ENCODE results near the gene CPN1. TPM values are rescaled to one million over a fixed set of nuclear protein-coding genes. Genes with fewer than 3 reads are reported as not detected.

CPN1 gene
- total RNA-seq, 1 donor from 2014 or later, result not detected

DNA sequence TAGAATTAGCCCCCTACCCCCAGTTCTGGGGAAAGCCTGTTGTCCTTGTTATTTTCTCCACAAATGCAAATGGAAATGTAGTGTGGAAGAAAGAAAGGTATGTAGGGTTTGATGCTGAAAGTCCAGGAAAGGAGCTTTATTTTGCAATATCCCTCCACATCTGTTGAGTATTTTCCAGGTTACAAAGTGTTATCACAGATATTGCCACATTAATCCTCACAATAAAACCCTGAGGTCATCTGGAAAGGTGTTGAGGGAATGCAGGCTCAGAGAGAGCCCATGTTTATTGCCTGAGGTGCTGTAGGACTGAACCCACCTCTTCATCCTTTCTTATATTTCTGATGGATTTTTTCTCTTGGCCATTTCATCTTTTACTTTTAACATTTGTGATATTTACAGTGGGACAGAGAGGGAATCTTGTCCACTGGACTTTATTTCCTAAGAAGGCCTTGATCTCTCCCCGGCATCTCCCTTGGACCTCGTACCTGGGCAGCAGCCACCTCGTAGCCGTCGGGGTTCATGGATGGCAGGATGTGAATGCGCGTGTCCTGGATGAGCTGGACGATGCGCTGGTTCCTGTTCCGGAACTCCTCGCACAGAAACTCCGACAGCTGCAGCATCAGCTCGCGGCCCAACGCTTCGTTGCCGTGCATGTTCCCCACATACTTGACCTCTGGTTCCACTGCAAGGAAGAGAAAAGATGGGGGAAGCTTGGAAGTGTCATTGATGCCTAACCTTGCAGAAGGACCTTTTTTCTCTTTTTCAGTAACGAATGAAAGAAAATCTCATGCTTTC, 6.0 kb downstream of the CPN1 start:
- TF ChIP-seq, protein P1, sequence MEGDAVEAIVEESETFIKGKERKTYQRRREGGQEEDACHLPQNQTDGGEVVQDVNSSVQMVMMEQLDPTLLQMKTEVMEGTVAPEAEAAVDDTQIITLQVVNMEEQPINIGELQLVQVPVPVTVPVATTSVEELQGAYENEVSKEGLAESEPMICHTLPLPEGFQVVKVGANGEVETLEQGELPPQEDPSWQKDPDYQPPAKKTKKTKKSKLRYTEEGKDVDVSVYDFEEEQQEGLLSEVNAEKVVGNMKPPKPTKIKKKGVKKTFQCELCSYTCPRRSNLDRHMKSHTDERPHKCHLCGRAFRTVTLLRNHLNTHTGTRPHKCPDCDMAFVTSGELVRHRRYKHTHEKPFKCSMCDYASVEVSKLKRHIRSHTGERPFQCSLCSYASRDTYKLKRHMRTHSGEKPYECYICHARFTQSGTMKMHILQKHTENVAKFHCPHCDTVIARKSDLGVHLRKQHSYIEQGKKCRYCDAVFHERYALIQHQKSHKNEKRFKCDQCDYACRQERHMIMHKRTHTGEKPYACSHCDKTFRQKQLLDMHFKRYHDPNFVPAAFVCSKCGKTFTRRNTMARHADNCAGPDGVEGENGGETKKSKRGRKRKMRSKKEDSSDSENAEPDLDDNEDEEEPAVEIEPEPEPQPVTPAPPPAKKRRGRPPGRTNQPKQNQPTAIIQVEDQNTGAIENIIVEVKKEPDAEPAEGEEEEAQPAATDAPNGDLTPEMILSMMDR (conservative IDR thresholded peaks at IDR 0.05), result no peak
- no peak overlapping the region for H3K27ac Mint-ChIP-seq
- DNase-seq (ENCODE audit: extremely low spot score, unreplicated experiment), result no peak
- no peak overlapping the region for H3K4me3 Mint-ChIP-seq
- H3K36me3 Mint-ChIP-seq, result no peaks in the 10 kb centered on the region
- no peaks in the 10 kb centered on the region for H3K4me1 Mint-ChIP-seq (ENCODE audit: unreplicated experiment)
- H3K9me3 Mint-ChIP-seq, result no peaks in the 10 kb centered on the region
- H3K27me3 Mint-ChIP-seq, result peaks cover 8% of the 10 kb centered on the region

DNA sequence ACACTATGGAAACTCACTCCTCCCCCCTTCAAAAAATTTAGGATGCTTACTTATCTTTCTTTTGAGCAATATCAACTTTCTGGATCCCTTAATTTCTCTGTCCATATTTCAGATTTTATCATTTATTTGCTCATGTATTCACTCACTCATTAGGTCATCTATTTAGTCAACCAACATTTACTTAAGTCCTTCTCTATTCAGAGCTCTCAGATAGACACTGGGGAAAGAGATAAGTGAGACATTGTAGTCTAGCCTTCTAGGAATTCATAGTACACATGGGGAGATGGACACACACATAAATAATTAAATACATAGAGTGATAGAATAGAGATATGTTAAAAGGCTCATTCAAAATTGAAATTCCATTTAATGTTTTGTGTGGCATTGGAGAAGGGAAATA, 9.2 kb downstream of the CPN1 start:
- Mint-ChIP-seq H3K27ac (no peak overlapping the region), H3K27me3 (peaks cover 3% of the 10 kb centered on the region), H3K9me3 (no peaks in the 10 kb centered on the region), H3K4me3 (no peak overlapping the region), H3K4me1 (ENCODE audit: unreplicated experiment) (no peaks in the 10 kb centered on the region), H3K36me3 (no peaks in the 10 kb centered on the region)
- no peak for DNase-seq (ENCODE audit: extremely low spot score, unreplicated experiment)
- TF ChIP-seq, protein P1 (conservative IDR thresholded peaks at IDR 0.05), result no peak

DNA sequence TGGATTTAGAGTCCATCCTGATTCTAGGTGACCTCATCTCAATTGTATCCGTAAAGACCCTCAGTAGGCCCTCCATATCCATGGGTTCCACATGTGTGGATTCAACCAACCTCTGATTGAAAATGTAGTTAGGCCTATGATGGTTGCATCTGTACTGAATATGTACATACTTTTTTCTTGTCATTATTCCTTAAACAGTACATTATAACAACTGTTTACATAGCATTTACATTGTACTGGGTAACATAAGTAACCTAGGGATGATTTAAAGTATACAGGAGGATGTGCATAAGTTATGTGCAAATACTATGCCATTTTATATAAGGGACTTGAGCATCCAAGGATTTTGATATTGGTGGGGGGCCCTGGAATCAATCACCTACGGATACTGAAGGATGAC, 10.1 kb downstream of the CPN1 start:
- H3K36me3 Mint-ChIP-seq, result no peaks in the 10 kb centered on the region
- TF ChIP-seq, protein P1 (conservative IDR thresholded peaks at IDR 0.05), result no peak
- H3K9me3 Mint-ChIP-seq, result no peaks in the 10 kb centered on the region
- DNase-seq (ENCODE audit: extremely low spot score, unreplicated experiment), result no peak
- no peak overlapping the region for H3K4me3 Mint-ChIP-seq
- peaks cover 3% of the 10 kb centered on the region for H3K27me3 Mint-ChIP-seq
- no peaks in the 10 kb centered on the region for H3K4me1 Mint-ChIP-seq (ENCODE audit: unreplicated experiment)
- H3K27ac Mint-ChIP-seq, result no peak overlapping the region

DNA sequence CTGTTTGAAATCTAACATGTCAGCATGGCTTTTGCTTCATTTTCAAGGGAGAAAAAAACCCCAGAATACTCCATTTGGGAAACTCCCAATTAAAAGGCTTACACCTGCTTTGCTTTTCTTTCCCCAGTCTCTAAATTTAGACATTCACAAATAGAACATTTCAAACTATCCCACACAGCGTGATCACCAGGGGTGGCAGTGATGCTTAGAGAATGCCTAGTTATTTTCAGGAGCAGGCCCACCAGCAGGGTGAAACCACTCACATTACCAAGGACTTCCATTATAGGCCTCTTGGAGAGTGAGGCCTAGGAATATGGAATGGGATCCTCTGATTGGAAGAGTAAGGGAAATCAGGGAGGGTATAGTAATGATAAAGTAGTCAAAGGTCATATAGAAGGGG, 14.2 kb downstream of the CPN1 start:
- peaks cover 5% of the 10 kb centered on the region for H3K27me3 Mint-ChIP-seq
- no peaks in the 10 kb centered on the region for H3K9me3 Mint-ChIP-seq
- no peak for DNase-seq (ENCODE audit: extremely low spot score, unreplicated experiment)
- no peaks in the 10 kb centered on the region for H3K36me3 Mint-ChIP-seq
- TF ChIP-seq, protein P1 (conservative IDR thresholded peaks at IDR 0.05), result no peak
- H3K4me3 Mint-ChIP-seq, result no peak overlapping the region
- no peaks in the 10 kb centered on the region for H3K4me1 Mint-ChIP-seq (ENCODE audit: unreplicated experiment)
- H3K27ac Mint-ChIP-seq, result no peak overlapping the region

DNA sequence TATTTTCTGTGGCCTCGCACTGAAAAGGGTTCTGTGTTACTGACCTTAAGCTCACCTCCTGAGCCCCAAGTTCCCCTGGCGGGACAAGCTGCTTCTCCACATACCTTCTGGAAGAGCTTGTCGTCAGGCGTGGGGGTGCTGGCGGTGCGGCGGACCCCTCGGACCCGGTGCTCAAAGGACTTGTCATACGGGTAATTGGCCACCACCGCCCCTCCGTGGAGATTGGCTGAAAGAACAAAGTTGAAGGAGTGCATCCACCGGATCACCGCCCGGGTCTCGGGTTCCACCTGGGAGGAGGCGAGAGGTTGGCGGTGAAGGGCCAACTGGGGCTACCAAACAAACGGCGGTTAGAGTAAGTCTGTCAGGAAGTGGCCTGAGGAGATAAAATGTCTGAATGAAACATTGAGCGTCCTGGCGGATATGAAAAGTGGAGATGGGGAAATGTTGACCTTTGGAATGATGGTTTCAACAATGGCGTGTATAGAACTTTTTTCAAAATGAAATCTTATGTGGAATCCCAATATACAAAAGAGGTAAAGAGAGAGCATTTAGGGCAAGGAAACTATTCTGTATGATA, 16.5 kb downstream of the CPN1 start:
- TF ChIP-seq, protein P1 (conservative IDR thresholded peaks at IDR 0.05), result no peak
- DNase-seq (ENCODE audit: extremely low spot score, unreplicated experiment), result no peak
- Mint-ChIP-seq H3K36me3 (no peaks in the 10 kb centered on the region), H3K27ac (no peak overlapping the region), H3K9me3 (no peaks in the 10 kb centered on the region), H3K27me3 (peaks cover 3% of the 10 kb centered on the region), H3K4me3 (no peak overlapping the region), H3K4me1 (ENCODE audit: unreplicated experiment) (no peaks in the 10 kb centered on the region)

Data from type B pancreatic cell (in vitro differentiated cells).